Spleen (tissue), 11 donors: Measurements from ENCODE around the gene GPRIN3. TPM values are rescaled to one million over a fixed set of nuclear protein-coding genes. Genes with fewer than 3 reads are reported as not detected.

Source experiments
- DNase-seq: peaks from one replicate; pipeline ENCODE4 v3.0.0-alpha.2; 2020
- H3K27ac ChIP-seq, 8 donors: fragments of 200-600 bp; sonication (generic) in 7 of 8; 1 replicate in 4 of 8; 2 replicates in 4 of 8; pipeline versions ENCODE4 v1.5.0 to v1.8.0; 2016 to 2021; ENCODE audit warnings: inconsistent platforms in 4 of 8, mild to moderate bottlenecking in 4 of 8, moderate library complexity in 1 of 8
- H3K27me3 ChIP-seq, 7 donors: fragments of 200-600 bp; sonication (generic) in 6 of 7; replicated peaks in 1 of 7; 1 replicate in 4 of 7; 2 replicates in 3 of 7; pipeline versions ENCODE4 v1.5.0 to v1.8.0; 2016 to 2021; ENCODE audit warnings: inconsistent platforms in 3 of 7, mild to moderate bottlenecking in 1 of 7
- H3K36me3 ChIP-seq, 6 donors: fragments of 200-600 bp; sonication (generic) in 5 of 6; 1 replicate in 4 of 6; 2 replicates in 2 of 6; pipeline versions ENCODE4 v1.5.0 to v1.8.0; 2016 to 2021; ENCODE audit warnings: inconsistent platforms in 2 of 6
- H3K4me1 ChIP-seq, 6 donors: fragments of 200-600 bp; sonication (generic) in 5 of 6; 1 replicate in 3 of 6; 2 replicates in 3 of 6; pipeline versions ENCODE4 v1.5.0 to v1.8.0; 2016 to 2021; ENCODE audit warnings: inconsistent platforms in 3 of 6
- H3K4me3 ChIP-seq, 8 donors: fragments of 200-600 bp; sonication (generic) in 7 of 8; 1 replicate in 4 of 8; 2 replicates in 4 of 8; pipeline versions ENCODE4 v1.5.0 to v1.8.0; 2016 to 2021; ENCODE audit warnings: inconsistent platforms in 4 of 8, mild to moderate bottlenecking in 4 of 8, moderate library complexity in 2 of 8
- H3K9me3 ChIP-seq, 8 donors: fragments of 200-600 bp; sonication (generic) in 7 of 8; 1 replicate in 4 of 8; 2 replicates in 4 of 8; pipeline versions ENCODE4 v1.5.0 to v1.8.0; 2016 to 2021; ENCODE audit warnings: inconsistent platforms in 4 of 8
- POLR2A ChIP-seq, 3 donors: fragments of 450-650 bp; IDR thresholded peaks; one replicate each; pipeline ENCODE4 v1.5.1; 2017; ENCODE audit warnings: antibody characterized with exemption in 3 of 3, mild to moderate bottlenecking in 1 of 3
- POLR2AphosphoS5 ChIP-seq, 3 donors: sonication (generic); formaldehyde crosslinking; IDR thresholded peaks; one replicate each; pipeline ENCODE4 v1.5.1; 2017; ENCODE audit warnings: antibody characterized with exemption in 3 of 3
- WGBS, 5 donors: extraction: QIAGEN DNeasy Blood & Tissue Kit in 3 of 5; methylation state at CpG; one replicate each; pipeline versions ENCODE4 v1.1.5 to v1.1.7; 2013 to 2018; 5-methylcytosine and 5-hydroxymethylcytosine counted together
- intact Hi-C: fragments of 100-400 bp; cut with DNase I; formaldehyde crosslinking; loops from one replicate; pipeline ENCODE4 v1.15.0; 2023; ENCODE audit warnings: low total_unique reads
- polyA plus RNA-seq, 3 donors: library from polyadenylated mRNA; stranded (reverse); fragments of 200-250 nt; gene quantifications; one replicate each; pipeline ENCODE4 v1.2.1, GENCODE V29; 2013
- total RNA-seq, 7 donors: library from RNA; depleted of rRNA in 3 of 7; stranded (reverse); fragments of >200 nt in 3 of 7; fragmentation: NEBNext Ultra II Directional in 4 of 7; extraction: Animal tissue kit (Norgen Biotek cat#: 25700) in 4 of 7; gene quantifications; one replicate each; pipeline versions ENCODE4 v1.1.0 to v1.2.1, GENCODE V29; 2016 to 2021
- TF ChIP-seq, protein P1 (sequence below), 11 experiments: fragments of 200-600 bp in 7 of 11; fragments of 450-650 bp in 4 of 11; sonication (generic) in 4 of 11; IDR thresholded peaks in 8 of 11; conservative IDR thresholded peaks in 3 of 11; 1 replicate in 7 of 11; 2 replicates in 4 of 11; pipeline versions ENCODE4 v1.4.0 to v1.8.0; 2016 to 2021; ENCODE audit warnings: antibody characterized with exemption in 11 of 11, inconsistent platforms in 4 of 11, mild to moderate bottlenecking in 1 of 11
- donor health status: healthy with polysubstance abuse.
- donor health status: DM: no; HTN: no; CAD: no; lungs with moderate emphysema.
- donor health status: DM: no; HTN: no; CAD: no.
- donor health status: Bipolar disorder and iron deficiency.
- donor health status: healthy.
- donor health status: DM: no; HTN: no; CAD: no.
- donor health status: DM: yes; HTN: yes; CAD: no.

Gene GPRIN3
- total and polyA plus RNA-seq, 10 donors: 1.6 to 40.2 (median 24.8) TPM

GRCh38 chr4:89295415-89295927 is 12.1 kb downstream of the GPRIN3 start:
- intact Hi-C loops: no loop called here
- 85 to 97% (median 92%) methylated on average over 3 of the region's 3 CpGs for WGBS, 5 donors

GRCh38 chr4:89294573-89295269 is 12.9 kb downstream of the GPRIN3 start:
- Histone ChIP-seq H3K36me3 (no peaks in the 10 kb centered on the region), H3K4me3 (no peak overlapping the region), H3K27me3 (no peaks in the 10 kb centered on the region), H3K4me1 (peaks cover 49 to 100% (median 84%) of the 10 kb centered on the region in 6 donors), H3K9me3 (no peaks in the 10 kb centered on the region), H3K27ac (peak overlapping the region; percentile 37 to 90 (median 78))
- WGBS, 5 donors: 29 to 33% (median 29%) methylated on average over 5 of the region's 5 CpGs
- TF ChIP-seq POLR2AphosphoS5 (IDR thresholded peaks at IDR 0.05): no peak
- TF ChIP-seq, protein P1, sequence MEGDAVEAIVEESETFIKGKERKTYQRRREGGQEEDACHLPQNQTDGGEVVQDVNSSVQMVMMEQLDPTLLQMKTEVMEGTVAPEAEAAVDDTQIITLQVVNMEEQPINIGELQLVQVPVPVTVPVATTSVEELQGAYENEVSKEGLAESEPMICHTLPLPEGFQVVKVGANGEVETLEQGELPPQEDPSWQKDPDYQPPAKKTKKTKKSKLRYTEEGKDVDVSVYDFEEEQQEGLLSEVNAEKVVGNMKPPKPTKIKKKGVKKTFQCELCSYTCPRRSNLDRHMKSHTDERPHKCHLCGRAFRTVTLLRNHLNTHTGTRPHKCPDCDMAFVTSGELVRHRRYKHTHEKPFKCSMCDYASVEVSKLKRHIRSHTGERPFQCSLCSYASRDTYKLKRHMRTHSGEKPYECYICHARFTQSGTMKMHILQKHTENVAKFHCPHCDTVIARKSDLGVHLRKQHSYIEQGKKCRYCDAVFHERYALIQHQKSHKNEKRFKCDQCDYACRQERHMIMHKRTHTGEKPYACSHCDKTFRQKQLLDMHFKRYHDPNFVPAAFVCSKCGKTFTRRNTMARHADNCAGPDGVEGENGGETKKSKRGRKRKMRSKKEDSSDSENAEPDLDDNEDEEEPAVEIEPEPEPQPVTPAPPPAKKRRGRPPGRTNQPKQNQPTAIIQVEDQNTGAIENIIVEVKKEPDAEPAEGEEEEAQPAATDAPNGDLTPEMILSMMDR (IDR thresholded peaks at IDR 0.05 in 8 of 11, conservative IDR thresholded peaks at IDR 0.05 in 3 of 11): peak in 1 of 11 experiments; percentile 20
- peak in 2 of 3 donors; percentile 12 to 21 for TF ChIP-seq POLR2A (IDR thresholded peaks at IDR 0.05)
- intact Hi-C loops: no loop called here
- DNase-seq: no peak

More at GRCh38 chr4:89295415-89295927, 12.1 kb downstream of the GPRIN3 start:
- Histone ChIP-seq H3K27ac (peak overlapping the region; percentile 37 to 90 (median 76)), H3K4me3 (no peak overlapping the region), H3K9me3 (no peaks in the 10 kb centered on the region), H3K4me1 (peaks cover 43 to 100% (median 82%) of the 10 kb centered on the region in 6 donors), H3K27me3 (no peaks in the 10 kb centered on the region), H3K36me3 (no peaks in the 10 kb centered on the region)
- no peak for DNase-seq
- no peak for TF ChIP-seq POLR2A (IDR thresholded peaks at IDR 0.05)
- TF ChIP-seq POLR2AphosphoS5 (IDR thresholded peaks at IDR 0.05): no peak
- TF ChIP-seq, protein P1 (IDR thresholded peaks at IDR 0.05 in 8 of 11, conservative IDR thresholded peaks at IDR 0.05 in 3 of 11): no peak

- Histone ChIP-seq H3K27ac (peak overlapping the region; percentile 44 to 90 (median 78)), H3K36me3 (no peaks in the 10 kb centered on the region), H3K9me3 (no peaks in the 10 kb centered on the region), H3K4me3 (peak overlapping the region in 1 of 8 donors; percentile 4), H3K27me3 (no peaks in the 10 kb centered on the region), H3K4me1 (peaks cover 46 to 100% (median 72%) of the 10 kb centered on the region in 6 donors)
- TF ChIP-seq, protein P1 (IDR thresholded peaks at IDR 0.05 in 8 of 11, conservative IDR thresholded peaks at IDR 0.05 in 3 of 11): no peak
- no peak for TF ChIP-seq POLR2AphosphoS5 (IDR thresholded peaks at IDR 0.05)
- no peak for TF ChIP-seq POLR2A (IDR thresholded peaks at IDR 0.05)
- 54 to 66% (median 61%) methylated on average over 4 of the region's 4 CpGs for WGBS, 5 donors
- intact Hi-C loops: no loop called here
- no peak for DNase-seq
Measured at GRCh38 chr4:89293299-89293698, 14.3 kb downstream of the GPRIN3 start.
